HG03159 (cell line): Measurements from ENCODE around the gene TFAP2C.
"Not testable (repeated sequence)": the region's sequence is repeated elsewhere in the genome, so short reads cannot be mapped to it uniquely, and the experiment has no call there.

Source experiments
- ATAC-seq: cut with Tn5 transposase; IDR thresholded peaks from one replicate; pipeline ENCODE4 v1.9.1; 2021; ENCODE audit warnings: mild to moderate bottlenecking, moderate library complexity; ENCODE audit not compliant: unreplicated experiment

TFAP2C gene

DNA sequence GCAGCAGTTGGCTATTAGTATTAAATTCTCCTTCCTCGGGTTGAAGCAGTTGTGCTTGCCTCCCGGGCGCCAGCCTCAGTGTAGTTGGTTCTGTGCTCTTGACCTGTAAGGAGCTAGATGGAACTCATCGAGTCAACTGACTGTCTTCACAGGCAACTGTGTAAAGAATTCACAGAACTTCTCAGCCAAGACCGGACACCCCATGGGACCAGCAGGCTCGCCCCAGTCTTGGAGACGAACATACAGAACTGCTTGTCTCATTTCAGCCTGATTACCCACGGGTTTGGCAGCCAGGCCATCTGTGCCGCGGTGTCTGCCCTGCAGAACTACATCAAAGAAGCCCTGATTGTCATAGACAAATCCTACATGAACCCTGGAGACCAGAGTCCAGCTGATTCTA lies 8.5 kb downstream of the TFAP2C start:
- no peak for ATAC-seq

DNA sequence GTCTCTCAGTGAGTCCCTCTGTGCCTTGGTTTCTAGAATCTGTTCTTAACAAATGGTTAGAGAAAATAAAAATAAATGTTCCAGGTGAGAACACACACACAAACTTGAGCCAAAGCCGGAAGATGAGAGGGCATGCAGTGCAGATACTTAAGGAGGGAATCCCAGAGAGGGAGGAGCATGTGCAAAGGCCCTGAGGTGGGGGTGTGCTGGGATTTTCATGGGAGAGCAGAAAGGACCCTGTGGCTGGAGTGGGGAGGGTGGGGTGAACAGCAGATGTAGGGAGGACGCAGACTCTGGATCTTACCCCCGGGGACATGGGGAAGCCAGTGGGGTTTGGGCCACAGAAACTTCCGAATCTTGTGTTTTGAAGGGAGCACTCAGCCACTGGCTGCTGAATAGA lies 17.5 kb downstream of the TFAP2C start:
- ATAC-seq, result no peak

DNA sequence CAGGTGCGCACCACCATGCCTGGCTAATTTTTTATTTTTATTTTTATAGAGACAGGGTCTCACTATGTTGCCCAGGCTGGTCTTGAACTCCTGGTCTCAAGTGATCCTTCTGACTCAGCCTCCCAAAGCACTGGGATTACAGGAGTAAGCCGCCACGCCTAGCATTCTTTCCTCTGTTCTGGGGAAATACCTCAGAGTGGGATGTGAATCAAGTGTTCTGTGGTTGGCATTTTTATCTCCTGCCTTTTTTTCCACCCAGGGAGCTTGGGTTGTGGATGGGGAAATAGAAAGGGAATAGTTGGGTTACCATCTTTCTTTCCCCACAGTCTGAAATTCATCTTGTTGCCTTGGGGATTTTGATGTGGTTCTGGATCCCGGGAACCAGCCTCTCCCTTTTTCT lies 24.1 kb downstream of the TFAP2C start:
- ATAC-seq, result no peak

DNA sequence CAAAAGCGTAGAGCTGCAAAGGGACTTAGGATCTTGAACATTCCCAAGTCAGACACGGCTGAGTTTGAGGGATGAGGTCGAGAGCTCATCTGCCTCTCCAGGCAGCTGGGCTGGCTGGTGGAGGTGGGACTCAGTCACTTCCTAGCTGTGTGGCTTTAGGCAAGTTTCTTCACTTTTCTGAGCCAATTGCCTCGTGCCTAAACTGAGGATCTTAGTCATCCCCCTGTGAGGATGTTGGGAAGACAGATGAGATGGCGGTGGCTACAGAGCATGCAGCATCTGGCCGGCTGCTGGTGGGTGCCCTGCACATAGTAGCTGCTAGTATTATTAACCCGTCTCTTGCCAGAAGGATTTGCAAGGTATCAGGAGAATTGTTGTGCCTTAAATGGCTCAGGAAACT lies 27.5 kb downstream of the TFAP2C start:
- no peak for ATAC-seq

DNA sequence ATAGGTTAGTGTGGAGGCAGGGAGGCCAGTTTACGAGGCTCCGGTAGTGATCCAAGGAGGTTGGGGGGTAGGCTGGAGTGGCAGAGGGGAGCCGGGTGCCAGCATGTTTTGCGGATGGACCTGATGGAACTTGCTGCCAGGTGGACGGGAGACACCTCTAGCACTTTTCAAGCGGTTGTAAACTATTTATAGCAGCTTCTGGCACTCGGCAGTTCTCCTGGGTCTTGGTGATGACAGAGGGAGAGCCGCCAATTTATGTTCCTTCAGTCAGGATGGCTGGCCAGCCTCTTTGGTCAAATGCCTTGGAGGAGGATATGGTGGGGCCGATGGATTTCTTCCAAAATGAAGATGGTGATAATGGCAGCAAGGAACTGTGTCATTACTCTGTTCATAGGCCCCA lies 28.8 kb downstream of the TFAP2C start:
- ATAC-seq, result no peak

DNA sequence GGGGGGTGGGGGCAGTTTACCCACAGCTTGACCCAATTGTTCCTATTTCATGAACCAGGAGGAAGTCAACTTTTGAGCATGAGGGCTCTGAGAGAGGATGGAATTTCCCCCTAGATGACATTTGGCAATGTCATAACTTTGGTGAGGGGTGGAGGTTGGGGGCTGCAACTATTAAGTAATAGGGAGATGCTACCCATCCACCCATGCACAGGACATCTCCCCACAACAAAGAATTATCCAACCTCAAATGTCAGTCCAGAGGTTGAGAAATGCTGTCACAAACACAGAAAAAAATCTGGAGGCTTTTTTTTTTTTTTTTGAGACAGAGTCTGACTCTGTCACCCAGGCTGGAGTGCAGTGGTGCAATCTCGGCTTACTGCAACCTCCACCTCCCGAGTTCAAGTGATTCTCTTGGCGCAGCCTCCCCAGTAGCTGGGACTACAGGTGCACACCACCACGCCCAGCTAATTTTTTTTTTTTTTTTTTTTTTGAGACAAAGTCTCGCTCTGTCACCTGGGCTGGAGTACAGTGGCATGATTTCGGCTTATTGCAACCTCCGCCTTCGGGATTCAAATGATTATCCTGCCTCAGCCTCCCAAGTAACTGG lies 29.3 kb downstream of the TFAP2C start:
- not testable (repeated sequence) for ATAC-seq

DNA sequence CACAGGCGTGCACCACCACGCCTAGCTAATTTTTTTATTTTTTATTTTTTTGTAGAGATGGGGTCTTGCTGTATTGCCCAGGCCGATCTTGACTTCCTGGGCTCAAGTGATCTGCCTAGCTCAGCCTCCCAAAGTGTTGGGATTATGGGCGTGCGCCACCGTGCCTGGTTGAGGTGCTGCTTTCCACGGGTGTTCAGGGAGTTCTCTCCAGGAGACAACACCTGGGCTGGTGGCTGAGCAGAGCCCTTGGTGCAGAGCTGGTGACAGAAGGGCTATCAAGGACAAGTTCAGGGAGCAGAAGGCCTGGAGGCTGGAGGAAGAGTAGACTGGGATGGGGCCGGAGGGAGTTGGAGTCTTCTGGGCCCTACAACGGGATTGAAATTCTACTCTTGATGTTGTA lies 34.6 kb downstream of the TFAP2C start:
- ATAC-seq, result no peak

DNA sequence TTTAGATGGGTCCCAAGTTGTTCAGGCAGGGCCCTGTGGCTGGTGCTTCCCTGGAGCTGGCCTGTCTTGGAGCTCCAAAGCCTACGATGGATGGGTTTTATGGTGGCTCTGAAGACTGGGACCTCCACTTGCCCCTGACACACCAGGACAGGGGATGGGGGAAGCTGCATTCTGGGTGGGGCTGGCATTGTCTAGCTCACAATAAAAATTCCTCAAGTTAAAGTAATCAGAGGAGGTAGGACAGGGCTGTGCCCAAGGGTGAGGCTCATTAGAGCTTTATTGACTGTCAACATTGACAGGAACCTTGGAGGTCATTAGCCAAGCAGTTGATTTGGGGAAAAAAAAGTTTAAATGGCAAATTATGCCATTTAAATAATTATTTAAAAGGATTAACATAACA lies 35.7 kb downstream of the TFAP2C start:
- ATAC-seq, result no peak

DNA sequence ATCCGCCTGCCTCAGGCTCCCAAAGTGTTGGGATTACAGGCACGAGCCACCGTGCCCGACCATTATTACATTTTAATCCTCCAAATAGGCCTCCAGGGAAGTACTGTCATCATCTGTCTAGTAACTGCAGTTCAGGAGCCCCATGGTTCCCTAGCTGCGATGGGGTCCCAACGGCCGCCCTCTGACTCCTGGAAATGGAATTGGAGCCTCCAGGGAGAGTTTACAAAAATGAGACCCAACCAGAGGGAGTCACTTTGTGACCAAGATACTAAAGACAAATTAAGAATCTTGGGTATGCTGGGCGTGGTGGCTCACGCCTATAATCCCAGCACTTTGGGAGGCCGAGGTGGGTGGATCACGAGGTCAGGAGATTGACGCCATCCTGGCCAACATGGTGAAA lies 36.7 kb downstream of the TFAP2C start:
- ATAC-seq, result no peak

DNA sequence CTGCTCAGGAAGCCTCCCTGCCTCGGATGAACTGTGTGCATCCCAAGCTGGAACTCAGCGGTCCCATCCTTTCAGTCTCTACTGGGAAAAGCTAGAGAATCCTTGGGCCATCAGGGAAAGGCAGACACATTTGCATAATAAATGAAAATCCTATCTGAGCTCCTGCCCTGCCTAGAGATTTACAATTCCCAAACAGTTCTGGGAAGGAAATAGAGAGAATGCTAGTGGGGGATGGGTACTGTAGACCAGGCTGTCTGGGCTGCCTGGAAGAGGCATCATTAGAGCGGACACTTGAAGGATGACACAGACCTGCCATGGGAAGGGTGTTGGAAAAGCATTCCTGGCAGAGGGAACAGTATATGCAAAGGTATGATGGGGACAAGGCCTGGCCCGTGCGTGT lies 44.3 kb downstream of the TFAP2C start:
- no peak for ATAC-seq

DNA sequence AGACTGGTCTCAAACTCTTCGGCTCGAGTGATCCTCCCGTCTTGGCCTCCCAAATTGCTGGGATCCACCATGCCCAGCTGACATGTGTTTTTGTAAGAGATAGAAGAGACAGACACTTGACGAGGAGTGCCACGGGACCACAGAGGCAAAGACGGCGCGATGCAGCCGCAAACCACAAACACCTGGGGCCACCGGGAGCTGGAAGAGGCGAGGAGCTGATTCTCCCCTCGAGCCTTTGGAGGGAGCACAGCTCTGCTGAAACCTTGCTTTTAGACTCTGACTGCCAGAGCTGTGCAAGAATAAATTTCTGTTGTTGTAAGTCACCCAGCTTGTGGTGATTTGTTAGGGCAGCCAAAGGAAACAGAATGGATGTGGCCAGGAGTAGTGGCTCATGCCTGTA lies 46.9 kb downstream of the TFAP2C start:
- no peak for ATAC-seq

DNA sequence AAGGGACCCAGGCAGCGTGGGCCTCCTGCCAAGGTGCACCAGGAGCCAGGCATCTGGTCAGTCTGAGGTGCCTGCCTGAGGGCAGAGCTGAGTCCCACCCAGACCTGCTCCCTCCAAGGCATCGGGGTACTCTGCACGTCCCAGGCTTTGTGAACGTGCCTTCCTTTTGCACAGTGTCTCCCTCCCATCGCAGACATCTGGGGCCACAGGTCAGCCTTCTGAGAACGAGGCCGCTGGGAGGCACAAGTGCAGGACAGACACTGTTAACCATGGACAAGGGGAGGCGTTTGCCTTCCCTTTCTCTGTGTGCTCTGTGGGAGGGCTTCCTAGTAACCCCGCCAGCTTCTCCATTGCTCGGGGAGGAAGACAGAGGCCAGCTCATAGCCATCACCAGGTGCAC lies 47.6 kb downstream of the TFAP2C start:
- no peak for ATAC-seq

DNA sequence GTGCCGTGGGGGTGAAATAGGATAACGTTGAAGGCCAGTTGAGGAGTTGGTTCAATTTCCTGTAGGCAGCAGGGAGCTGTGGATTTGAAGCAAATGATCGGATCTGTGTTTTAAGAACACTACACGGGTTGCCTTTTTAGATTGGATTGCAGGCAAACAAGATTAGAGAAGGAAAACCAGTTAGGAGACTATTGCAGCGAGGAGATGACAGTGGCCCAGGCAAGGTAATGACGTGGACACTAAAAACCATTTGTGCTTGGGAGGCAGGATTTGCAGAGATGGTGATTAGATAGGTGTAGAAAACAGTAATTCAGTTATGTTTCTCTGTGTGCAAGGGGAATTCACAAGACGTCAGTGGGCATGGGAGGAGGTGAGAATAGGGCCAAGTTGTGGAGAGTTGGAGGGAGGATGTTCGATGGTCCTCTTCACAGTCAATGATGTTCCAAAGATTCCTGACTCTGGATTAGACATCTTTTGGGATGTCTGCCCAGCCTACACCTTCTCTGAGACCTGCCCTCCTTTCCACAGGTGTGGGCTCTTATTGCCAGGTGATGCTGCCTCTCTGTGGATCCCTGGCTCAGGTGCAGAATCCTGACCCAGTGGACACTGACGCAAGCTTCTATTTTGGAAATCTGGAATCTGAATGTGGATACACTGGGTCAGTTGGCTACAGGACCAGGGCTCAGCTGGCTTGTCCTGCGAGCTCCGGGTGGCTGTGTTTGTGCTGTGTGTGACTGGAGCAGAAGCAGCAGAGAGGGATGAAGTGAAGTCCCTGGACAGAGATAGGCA lies 54.2 kb downstream of the TFAP2C start:
- ATAC-seq, result no peak

DNA sequence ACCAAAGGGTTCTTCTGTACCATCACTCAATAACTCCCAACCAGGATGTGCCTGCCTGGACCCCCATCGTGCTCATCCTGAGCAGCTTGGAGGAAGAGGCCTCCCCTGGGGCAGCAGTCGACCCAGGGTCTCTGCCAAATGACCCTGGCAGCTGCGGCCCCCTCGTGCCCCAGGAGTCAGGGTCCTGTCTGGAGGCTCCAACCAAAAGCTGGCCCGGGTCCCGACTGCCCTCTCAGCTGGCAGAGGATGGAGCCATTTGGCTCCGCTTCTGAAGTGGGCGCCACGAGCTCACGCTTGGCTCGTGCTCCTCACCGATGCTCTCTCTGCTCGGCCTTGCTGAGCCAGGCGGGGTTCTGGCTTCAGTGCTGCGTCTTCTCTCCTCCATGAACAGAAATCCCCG lies 56.8 kb downstream of the TFAP2C start:
- ATAC-seq, result no peak

DNA sequence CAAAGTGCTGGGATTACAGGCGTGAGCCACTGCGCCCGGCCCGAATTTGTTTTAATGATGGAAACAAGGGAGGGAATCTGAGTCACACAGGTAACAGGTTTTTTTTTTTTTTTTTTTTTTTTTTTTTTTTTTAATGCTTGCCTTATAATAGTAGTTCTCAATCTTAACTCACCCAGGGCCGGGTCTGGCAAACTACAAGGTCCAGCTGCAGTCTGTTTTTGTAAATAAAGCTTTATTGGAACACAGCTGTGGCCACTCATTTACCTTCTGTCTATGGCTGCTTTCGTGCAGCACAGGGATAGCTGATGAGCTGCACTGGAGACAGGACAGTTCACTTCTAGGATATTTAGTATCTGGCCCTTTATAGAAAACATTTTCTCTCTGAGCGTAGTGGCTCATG lies 58.0 kb downstream of the TFAP2C start:
- no peak for ATAC-seq

DNA sequence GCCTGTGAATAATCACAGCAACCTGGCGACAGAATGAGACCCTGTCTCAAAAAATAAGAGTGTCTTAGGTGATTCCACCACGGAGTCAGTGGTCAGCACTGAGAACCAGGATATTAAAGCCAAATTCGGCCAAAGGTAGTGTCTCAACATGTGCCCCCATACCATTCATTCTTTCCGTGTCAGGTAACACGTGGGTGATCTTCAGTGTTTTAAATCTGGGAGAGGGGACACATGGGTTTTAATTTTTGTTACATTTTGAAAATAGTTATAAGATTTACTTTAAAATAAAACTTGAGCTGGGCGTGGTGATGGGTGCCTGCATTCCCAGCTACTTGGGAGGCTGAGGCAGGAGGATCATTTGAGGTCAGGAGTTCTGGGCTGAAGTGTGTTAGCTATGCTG lies 59.0 kb downstream of the TFAP2C start:
- no peak for ATAC-seq
